SK-N-MC (cell line): ENCODE measurements around the gene BTG4.

ENCODE experiments used
- DNase-seq: peaks from one replicate; pipeline ENCODE4 v3.0.0-alpha.2; 2011; ENCODE audit warnings: low read depth, low spot score
- H3K27ac ChIP-seq: fragments of 200-600 bp; sonication (generic); 2 replicates; pipeline ENCODE4 v1.5.1; 2016; ENCODE audit warnings: mixed run types
- H3K36me3 ChIP-seq: fragments of 200-600 bp; sonication (generic); 2 replicates; pipeline ENCODE4 v1.6.1; 2017; ENCODE audit warnings: antibody characterized with exemption, low read length, mixed read lengths; ENCODE audit not compliant: insufficient read depth
- H3K4me3 ChIP-seq: fragments of 200-600 bp; sonication (generic); 2 replicates; pipeline ENCODE4 v1.5.1; 2016
- H3K9ac ChIP-seq: fragments of 200-600 bp; sonication (generic); 2 replicates; pipeline ENCODE4 v1.8.0; 2017; ENCODE audit warnings: mixed run types, mixed read lengths; ENCODE audit not compliant: insufficient read length
- H3K9me3 ChIP-seq: fragments of 200-600 bp; sonication (generic); 2 replicates; pipeline ENCODE4 v1.6.1; 2017; ENCODE audit warnings: low read depth, mild to moderate bottlenecking, antibody characterized with exemption, low read length, moderate library complexity, mixed read lengths
- EZH2 ChIP-seq: fragments of 200-600 bp; sonication (generic); IDR thresholded peaks from one replicate; pipeline ENCODE4 v1.6.1; 2017; ENCODE audit warnings: antibody characterized with exemption
- FOXP2 ChIP-seq: optimal IDR thresholded peaks from 2 replicates; pipeline ENCODE3; 2011; ENCODE audit warnings: mild to moderate bottlenecking, moderate library complexity; ENCODE audit not compliant: insufficient read depth; ENCODE audit errors: extremely low read length, control extremely low read depth
- POLR2AphosphoS5 ChIP-seq: IDR thresholded peaks from 2 replicates; pipeline ENCODE4 v1.6.1; 2012; ENCODE audit warnings: mild to moderate bottlenecking, low read depth, low read length, borderline replicate concordance

BTG4 gene

DNA sequence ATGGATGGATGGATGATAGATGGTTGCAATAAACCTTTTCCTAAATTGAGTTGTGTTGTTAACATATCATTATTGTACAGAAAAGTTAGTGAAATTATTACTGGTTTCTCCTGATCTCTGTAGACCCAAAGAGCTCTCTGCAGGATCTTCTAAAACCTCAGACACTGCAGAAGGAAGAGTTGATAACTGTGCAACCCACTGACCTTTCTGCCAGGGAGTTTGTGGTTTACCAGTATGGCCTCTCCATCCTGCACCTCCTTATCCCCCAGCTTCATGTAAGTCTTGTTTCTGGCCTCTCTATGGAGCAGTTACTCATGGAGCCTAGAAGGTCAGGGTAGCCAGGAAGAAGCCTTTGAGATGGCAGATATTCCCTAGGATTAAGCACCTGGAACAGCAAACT, 45.6 kb downstream of the BTG4 start:
- Histone ChIP-seq H3K4me3 (no peak overlapping the region), H3K36me3 (no peaks in the 10 kb centered on the region), H3K9ac (no peak overlapping the region), H3K9me3 (no peaks in the 10 kb centered on the region), H3K27ac (no peak overlapping the region)
- no peak for DNase-seq
- TF ChIP-seq FOXP2 = no peak
- no peak for TF ChIP-seq EZH2
- TF ChIP-seq POLR2AphosphoS5 = no peak

- Histone ChIP-seq H3K27ac (no peak overlapping the region), H3K9me3 (no peaks in the 10 kb centered on the region), H3K9ac (no peak overlapping the region), H3K36me3 (no peaks in the 10 kb centered on the region), H3K4me3 (no peak overlapping the region)
- no peak for TF ChIP-seq EZH2
- TF ChIP-seq POLR2AphosphoS5 = no peak
- TF ChIP-seq FOXP2 = no peak
- DNase-seq = no peak
These were observed 46.8 kb downstream of the BTG4 start for GRCh38 chr11:111465400-111465799.

GRCh38 chr11:111463276-111463675, 48.9 kb downstream of the BTG4 start:
- H3K36me3 ChIP-seq = no peaks in the 10 kb centered on the region
- H3K9ac ChIP-seq = no peak overlapping the region
- no peak for TF ChIP-seq EZH2
- TF ChIP-seq POLR2AphosphoS5 = no peak
- TF ChIP-seq FOXP2 = no peak
- H3K4me3 ChIP-seq = no peak overlapping the region
- DNase-seq = no peak
- no peak overlapping the region for H3K27ac ChIP-seq
- H3K9me3 ChIP-seq = no peaks in the 10 kb centered on the region

GRCh38 chr11:111462329-111462728, 49.9 kb downstream of the BTG4 start:
- no peaks in the 10 kb centered on the region for H3K9me3 ChIP-seq

DNA sequence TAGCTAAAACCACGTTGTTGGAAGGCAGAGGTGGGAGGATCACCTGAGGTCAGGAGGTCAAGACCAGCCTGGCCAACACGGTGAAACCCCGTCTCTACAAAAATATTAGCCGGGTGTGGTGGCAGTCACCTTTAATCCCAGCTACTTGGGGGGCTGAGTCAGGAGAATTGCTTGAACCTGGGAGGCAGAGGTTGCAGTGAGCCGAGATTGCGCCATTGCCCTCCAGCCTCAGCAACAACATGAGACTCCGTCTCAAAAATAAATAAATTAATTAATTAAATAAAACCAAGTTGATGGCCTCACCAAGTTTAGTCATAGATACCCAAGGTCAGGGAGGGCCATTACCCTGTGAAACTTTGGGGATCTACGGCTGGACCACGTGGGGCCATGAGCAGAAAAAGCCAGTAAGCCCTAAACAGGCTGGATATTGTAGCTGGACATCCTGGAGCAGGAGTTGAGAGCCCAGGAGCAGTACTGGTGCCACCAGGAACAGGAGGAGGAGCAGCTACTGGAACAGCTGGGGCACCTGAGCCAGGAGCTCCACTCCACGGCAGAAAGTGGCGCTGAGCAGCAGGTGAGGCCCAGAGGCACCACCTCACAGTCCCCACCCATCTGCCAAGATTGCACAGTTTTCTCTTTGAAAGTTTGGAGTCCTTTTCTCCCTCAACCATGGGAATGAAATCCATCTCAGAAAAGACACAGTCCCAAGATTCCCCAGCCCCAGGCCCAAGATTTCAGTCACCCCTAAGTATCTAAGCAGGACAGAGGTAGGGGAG, 50.5 kb downstream of the BTG4 start:
- H3K9ac ChIP-seq = no peak overlapping the region
- no peak overlapping the region for H3K4me3 ChIP-seq
- no peaks in the 10 kb centered on the region for H3K9me3 ChIP-seq
- H3K36me3 ChIP-seq = no peaks in the 10 kb centered on the region
- DNase-seq = no peak
- H3K27ac ChIP-seq = no peak overlapping the region
- TF ChIP-seq FOXP2 (no peak), EZH2 (no peak), POLR2AphosphoS5 (no peak)

More at GRCh38 chr11:111462329-111462728, 49.9 kb downstream of the BTG4 start:
- DNase-seq = no peak
- no peak overlapping the region for H3K27ac ChIP-seq
- no peaks in the 10 kb centered on the region for H3K36me3 ChIP-seq
- H3K4me3 ChIP-seq = no peak overlapping the region
- no peak for TF ChIP-seq EZH2
- TF ChIP-seq FOXP2 = no peak
- no peak for TF ChIP-seq POLR2AphosphoS5
- H3K9ac ChIP-seq = no peak overlapping the region

- Histone ChIP-seq H3K9me3 (no peaks in the 10 kb centered on the region), H3K27ac (no peak overlapping the region), H3K36me3 (no peaks in the 10 kb centered on the region), H3K9ac (no peak overlapping the region), H3K4me3 (no peak overlapping the region)
- TF ChIP-seq EZH2 (no peak), FOXP2 (no peak), POLR2AphosphoS5 (no peak)
- DNase-seq = no peak
These were observed 51.3 kb downstream of the BTG4 start for GRCh38 chr11:111460856-111461255.

- no peaks in the 10 kb centered on the region for H3K36me3 ChIP-seq
- no peak overlapping the region for H3K4me3 ChIP-seq
- TF ChIP-seq FOXP2 = no peak
- no peak for TF ChIP-seq EZH2
- TF ChIP-seq POLR2AphosphoS5 = no peak
- H3K9me3 ChIP-seq = no peaks in the 10 kb centered on the region
- H3K9ac ChIP-seq = no peak overlapping the region
- DNase-seq = no peak
- H3K27ac ChIP-seq = no peak overlapping the region
These were observed 51.8 kb downstream of the BTG4 start for GRCh38 chr11:111460340-111460739.

DNA sequence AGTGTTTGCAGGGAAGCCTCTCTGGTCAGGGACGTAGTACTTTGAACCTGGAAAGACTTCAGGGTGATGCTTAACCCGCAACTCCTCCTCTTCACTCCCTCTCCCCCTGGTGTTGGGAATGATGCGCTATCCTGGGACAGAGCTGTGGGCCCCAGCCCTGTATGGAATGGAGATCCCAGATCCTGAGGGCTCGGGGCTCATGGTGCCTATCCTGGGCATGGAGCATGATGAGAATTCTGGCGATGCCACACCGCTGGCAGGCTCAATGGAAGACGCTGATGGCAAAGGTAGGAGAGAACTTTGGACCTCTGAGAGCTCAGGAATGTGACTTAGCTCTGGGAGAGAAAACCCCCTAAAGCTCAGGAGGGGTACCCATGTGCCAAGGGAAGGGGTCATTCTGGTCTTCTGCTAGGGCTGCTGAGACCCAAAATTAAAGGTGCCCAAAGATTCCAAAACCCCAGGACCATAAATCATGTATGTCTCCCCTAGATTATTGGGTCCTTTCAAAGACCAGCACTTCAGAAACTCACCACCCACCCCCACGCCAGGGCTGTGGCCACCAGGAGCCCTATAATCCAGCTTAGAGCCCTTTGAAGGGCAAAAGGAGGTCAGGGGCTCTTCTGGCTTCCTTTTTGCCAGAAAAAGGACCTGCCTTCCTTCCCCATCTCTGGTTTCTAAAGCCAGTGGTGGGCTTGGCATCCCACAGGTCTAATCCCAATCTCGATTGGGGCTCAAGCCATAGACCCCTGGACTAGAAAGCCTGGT, 52.5 kb downstream of the BTG4 start:
- no peaks in the 10 kb centered on the region for H3K36me3 ChIP-seq
- no peak for DNase-seq
- no peak for TF ChIP-seq FOXP2
- no peak for TF ChIP-seq POLR2AphosphoS5
- TF ChIP-seq EZH2 = no peak
- H3K9ac ChIP-seq = no peak overlapping the region
- H3K4me3 ChIP-seq = no peak overlapping the region
- H3K9me3 ChIP-seq = no peaks in the 10 kb centered on the region
- no peak overlapping the region for H3K27ac ChIP-seq
